ENCODE data around the gene C3orf85.

The C3orf85 gene

DNA sequence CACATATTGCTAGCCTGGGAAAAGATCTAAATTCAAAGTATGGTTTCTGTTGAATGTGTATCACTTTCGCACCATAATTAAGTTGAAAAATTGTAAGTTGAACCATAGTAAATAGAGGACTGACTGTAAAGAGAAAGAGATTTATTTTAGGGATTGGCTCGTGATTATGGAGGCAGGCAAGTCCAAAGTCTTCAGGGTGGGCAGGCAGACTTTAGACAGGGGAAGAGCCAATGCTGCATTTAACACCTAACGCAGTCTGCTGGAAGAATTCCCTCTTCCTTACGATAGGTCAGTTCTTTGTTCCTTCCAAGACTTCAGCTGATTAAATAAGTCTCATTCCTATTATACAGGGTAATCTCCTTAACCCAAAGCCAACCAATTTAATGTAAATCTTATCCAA, 15.8 kb downstream of the C3orf85 start:
- no peak for DNase-seq (ENCODE audit: low read depth in 2 of 2)

- no peak for DNase-seq (ENCODE audit: low read depth in 2 of 2)
These were observed 18.5 kb downstream of the C3orf85 start for GRCh38 chr3:109154979-109155378.

DNA sequence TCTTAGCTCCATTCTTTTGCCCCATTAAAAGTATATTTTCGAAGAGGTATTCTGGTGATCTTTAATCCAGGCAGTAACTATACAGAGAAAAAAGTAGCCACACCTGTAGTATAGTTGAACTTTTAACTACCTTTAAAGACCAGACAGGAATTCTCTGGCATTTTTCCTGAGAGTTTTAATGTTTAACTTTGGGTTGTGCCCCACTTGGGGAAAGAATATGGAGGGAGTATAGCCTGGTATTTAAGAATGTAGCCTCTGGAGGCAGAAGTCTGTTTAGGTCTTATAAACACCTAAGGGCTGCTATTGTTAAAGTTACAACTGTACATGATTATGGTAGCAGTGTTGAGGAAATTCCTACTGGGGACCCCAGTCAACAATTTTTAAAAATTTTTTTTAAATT, 19.3 kb downstream of the C3orf85 start:
- no peak for DNase-seq (ENCODE audit: low read depth in 2 of 2)

- no peak for DNase-seq (ENCODE audit: low read depth in 2 of 2)
These were observed 25.1 kb downstream of the C3orf85 start for GRCh38 chr3:109161487-109162123.

DNA sequence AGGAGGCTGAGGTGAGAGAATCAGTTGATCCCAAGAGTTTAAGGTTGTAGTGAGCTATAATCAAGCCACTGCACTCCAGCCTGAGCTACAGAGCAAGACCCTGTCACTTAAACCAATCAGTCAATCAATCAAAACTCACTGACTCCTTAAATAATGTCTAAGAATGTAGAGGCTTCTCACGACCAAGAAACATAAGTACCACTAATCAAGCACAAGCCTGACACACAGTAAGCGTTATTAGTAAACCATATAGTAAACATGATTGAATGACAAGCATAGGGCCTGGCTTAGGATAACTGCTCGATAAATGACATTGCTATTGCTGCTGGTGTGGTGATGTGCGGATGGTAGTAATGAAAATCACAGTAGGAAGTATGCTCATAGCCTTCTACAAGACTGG, 29.4 kb downstream of the C3orf85 start:
- DNase-seq (ENCODE audit: low read depth in 2 of 2): no peak

DNA sequence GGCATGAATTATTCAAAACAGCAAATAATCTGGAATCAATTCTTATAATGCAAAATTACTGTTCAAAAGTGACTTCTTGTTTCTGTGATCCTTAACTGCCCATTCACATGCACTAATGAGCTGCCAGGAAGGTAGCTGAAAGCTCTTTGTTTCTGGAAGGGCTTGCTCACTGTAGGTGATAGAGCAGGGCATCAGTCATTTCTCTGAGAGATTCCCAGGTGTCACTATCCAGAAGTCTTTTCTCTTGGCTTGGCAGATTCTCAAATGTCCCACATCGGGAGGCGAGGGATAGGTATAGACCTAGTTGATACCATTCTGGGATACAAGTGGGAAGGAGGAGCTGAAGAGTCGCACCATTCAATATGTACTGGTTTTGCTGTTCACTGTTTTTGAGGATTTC, 35.0 kb downstream of the C3orf85 start:
- no peak for DNase-seq (ENCODE audit: low read depth in 2 of 2)

- no peak for DNase-seq (ENCODE audit: low read depth in 2 of 2)
These were observed 38.9 kb downstream of the C3orf85 start for GRCh38 chr3:109175411-109175810.

DNA sequence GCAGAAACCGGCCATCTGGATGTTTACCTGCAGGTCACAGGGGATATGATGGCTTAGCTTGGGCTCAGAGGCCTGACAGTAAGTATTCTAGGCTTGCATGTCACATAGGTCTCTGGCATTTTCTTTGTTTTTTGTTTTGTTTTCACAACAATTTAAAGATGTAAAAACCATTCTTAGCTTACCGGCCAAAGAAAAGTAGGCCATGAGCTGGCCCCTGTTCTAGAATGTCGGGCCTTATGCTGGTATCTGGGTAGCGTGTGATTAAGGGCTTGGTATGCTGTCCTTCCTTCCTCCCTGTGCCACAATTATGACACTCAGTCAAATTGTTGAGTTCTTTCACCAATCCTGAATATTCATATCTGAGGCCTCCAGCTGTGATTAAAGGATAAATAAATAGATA, 40.2 kb downstream of the C3orf85 start:
- DNase-seq (ENCODE audit: low read depth in 2 of 2): no peak

DNA sequence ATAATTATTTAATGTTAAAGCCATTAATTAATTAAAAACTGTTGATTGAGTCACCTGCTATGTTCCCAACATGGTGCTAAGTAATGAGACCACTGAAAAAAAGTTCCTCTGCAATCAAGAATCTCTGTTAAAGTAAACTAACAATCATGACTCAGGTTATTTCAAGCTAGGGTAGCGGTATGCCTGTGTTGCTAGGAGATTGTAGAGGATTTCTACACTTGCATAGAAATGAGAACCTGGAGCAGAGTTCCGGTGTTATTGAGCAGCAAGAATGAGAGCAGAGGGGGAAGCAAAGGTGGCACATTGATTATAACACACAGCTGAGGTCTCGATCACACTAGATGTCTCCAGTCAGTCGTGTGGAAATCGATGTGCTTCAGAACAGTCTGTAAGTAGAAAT, 41.4 kb downstream of the C3orf85 start:
- no peak for DNase-seq (ENCODE audit: low read depth in 2 of 2)

DNA sequence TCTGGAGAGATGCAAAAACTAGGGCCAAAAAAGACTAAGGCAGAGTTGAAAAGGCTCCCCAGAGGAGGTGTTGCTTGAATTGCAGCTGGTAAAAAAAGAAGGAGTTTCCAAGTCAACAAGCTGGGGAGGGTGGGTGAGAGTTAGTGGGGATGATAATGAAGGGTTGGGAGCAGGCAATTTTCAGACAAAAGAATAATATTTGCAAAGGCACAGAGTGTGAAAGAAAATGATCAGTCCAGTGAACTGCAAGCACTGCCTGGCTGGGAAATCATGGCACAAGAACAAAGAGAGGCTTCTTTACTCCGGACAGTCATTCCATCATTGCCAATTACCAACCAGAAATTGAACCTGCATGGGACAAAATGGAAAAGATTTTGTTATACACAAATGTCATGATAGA, 42.2 kb downstream of the C3orf85 start:
- no peak for DNase-seq (ENCODE audit: low read depth in 2 of 2)

GRCh38 chr3:109184726-109185125, 48.2 kb downstream of the C3orf85 start:
- no peak for DNase-seq (ENCODE audit: low read depth in 2 of 2)

GRCh38 chr3:109187390-109187789, 50.9 kb downstream of the C3orf85 start:
- no peak for DNase-seq (ENCODE audit: low read depth in 2 of 2)

DNA sequence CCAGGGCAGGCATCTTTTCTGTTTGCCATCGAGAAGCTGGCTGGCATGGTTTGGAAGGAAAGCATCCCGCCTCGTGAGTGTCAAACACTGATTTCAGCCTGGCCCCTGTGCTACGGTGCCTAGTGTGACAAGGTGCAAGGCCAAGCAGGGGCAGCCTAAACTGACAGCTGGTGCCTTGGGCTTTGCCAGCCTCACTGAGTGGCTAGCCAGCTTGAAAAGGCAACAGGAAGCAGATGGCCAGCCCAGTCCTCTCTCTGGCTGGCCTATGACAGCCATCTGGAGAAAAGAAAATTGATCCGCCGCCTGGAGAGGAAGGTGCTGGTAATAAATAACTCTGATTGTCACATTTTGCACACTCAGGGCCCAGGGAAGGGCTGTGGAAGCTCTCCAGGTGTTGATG, 52.2 kb downstream of the C3orf85 start:
- DNase-seq (ENCODE audit: low read depth in 2 of 2): no peak

GRCh38 chr3:109191421-109191820, 54.9 kb downstream of the C3orf85 start:
- no peak for DNase-seq (ENCODE audit: low read depth in 2 of 2)

DNA sequence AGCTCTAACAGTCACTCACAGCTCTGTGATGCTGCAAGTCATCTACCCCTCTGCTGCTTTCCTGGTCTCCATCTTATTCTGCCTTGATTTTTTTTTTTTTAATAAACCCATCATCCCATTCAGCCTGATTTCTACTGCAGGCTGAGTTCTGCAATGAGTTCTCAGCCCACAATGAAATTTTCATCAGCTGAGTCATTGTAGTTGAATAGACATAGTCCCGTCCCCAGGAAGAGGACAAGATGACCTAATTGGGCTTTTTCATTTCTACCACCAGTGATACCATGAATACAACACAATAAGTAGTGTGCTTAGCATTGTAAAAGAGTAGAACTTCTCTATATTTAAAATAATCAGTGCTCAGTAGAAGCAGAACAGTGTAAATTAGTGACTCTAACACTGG, 59.3 kb downstream of the C3orf85 start:
- no peak for DNase-seq (ENCODE audit: low read depth in 2 of 2)

All from stimulated activated CD8-positive, alpha-beta memory T cell treated with anti-CD3 and anti-CD28 coated beads, Interleukin-7, amount 100 ng/mL, for 1 hour (primary cell).